ENCODE results near the gene SNCA. TPM values are rescaled to one million over a fixed set of nuclear protein-coding genes. Genes with fewer than 3 reads are reported as not detected.

SNCA gene
- total and polyA plus RNA-seq, 2 donors from 2014 or later, result 8.4 to 17.1 TPM

DNA sequence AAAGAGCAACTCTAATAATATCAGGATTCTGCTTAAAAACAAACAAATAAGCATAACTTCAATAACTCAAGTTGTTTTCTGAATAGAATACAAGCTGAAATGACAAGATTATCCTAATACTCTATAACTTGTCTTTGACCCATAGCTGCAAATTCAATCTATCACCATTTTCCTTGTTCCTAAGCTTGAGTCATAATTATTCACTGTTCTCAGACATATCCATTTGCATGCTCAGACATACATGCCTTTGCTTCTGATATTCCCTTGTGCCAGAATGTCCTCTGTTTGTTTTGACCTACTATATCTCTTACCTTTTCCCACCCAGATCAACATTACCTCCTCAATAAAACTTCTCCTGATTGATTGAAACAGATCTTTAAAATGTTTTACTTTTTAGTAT is 109.7 kb downstream of the SNCA start:
- Histone ChIP-seq H3K9ac (ENCODE audit: low read length in 3 of 3) (no peak overlapping the region), H3K4me1 (ENCODE audit: control insufficient read depth in 2 of 3, insufficient read depth in 2 of 3, low read depth in 1 of 3, low read length in 3 of 3) (no peaks in the 10 kb centered on the region), H3K9me3 (ENCODE audit: control insufficient read depth in 2 of 3, insufficient read depth in 1 of 3, low read length in 3 of 3) (no peaks in the 10 kb centered on the region), H3K27me3 (ENCODE audit: control insufficient read depth, insufficient read depth, low read length) (no peaks in the 10 kb centered on the region), H3K4me3 (ENCODE audit: low read length in 3 of 3) (no peak overlapping the region), H3K27ac (ENCODE audit: low read depth in 2 of 2, low read length in 2 of 2) (no peak overlapping the region), H3K36me3 (ENCODE audit: control insufficient read depth in 2 of 3, insufficient read depth in 3 of 3, low read length in 3 of 3) (no peaks in the 10 kb centered on the region)
- no peak for DNase-seq
- no peak for FAIRE-seq
- TF ChIP-seq, protein P1, sequence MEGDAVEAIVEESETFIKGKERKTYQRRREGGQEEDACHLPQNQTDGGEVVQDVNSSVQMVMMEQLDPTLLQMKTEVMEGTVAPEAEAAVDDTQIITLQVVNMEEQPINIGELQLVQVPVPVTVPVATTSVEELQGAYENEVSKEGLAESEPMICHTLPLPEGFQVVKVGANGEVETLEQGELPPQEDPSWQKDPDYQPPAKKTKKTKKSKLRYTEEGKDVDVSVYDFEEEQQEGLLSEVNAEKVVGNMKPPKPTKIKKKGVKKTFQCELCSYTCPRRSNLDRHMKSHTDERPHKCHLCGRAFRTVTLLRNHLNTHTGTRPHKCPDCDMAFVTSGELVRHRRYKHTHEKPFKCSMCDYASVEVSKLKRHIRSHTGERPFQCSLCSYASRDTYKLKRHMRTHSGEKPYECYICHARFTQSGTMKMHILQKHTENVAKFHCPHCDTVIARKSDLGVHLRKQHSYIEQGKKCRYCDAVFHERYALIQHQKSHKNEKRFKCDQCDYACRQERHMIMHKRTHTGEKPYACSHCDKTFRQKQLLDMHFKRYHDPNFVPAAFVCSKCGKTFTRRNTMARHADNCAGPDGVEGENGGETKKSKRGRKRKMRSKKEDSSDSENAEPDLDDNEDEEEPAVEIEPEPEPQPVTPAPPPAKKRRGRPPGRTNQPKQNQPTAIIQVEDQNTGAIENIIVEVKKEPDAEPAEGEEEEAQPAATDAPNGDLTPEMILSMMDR (IDR thresholded peaks at IDR 0.05; ENCODE audit: borderline replicate concordance, extremely low read depth, insufficient read depth), result no peak
- intact Hi-C loops (cut with DNase I), result no loop called here

GRCh38 chr4:89725268-89725667 is 111.7 kb downstream of the SNCA start:
- H3K36me3 ChIP-seq (ENCODE audit: control insufficient read depth in 2 of 3, insufficient read depth in 3 of 3, low read length in 3 of 3), result no peaks in the 10 kb centered on the region
- H3K9ac ChIP-seq (ENCODE audit: low read length in 3 of 3), result no peak overlapping the region
- DNase-seq (no peak), FAIRE-seq (peak; percentile 56)
- intact Hi-C loops (cut with DNase I), result no loop called here
- H3K4me3 ChIP-seq (ENCODE audit: low read length in 3 of 3), result no peak overlapping the region
- no peaks in the 10 kb centered on the region for H3K4me1 ChIP-seq (ENCODE audit: control insufficient read depth in 2 of 3, insufficient read depth in 2 of 3, low read depth in 1 of 3, low read length in 3 of 3)
- TF ChIP-seq, protein P1 (IDR thresholded peaks at IDR 0.05; ENCODE audit: borderline replicate concordance, extremely low read depth, insufficient read depth), result no peak
- no peaks in the 10 kb centered on the region for H3K9me3 ChIP-seq (ENCODE audit: control insufficient read depth in 2 of 3, insufficient read depth in 1 of 3, low read length in 3 of 3)
- no peak overlapping the region for H3K27ac ChIP-seq (ENCODE audit: low read depth in 2 of 2, low read length in 2 of 2)
- no peaks in the 10 kb centered on the region for H3K27me3 ChIP-seq (ENCODE audit: control insufficient read depth, insufficient read depth, low read length)

DNA sequence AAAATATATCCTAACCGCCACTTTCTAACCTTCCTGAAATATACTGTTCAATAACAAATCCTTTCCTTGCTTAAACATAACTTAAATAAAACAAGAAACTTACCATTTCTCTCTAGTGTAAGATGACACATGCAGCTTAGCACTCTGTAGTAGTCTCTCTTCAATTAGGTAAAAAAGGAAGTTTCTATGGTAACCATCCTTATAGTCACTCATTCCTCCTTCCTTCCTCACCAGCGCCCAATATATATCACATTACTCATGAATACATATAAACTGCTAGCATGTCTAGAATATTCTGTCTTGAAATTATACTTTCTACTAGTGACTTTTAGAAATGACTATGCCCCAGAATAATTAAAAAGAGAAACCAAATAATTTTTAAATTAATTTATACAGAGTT is 112.2 kb downstream of the SNCA start:
- Histone ChIP-seq H3K4me3 (ENCODE audit: low read length in 3 of 3) (no peak overlapping the region), H3K27ac (ENCODE audit: low read depth in 2 of 2, low read length in 2 of 2) (no peak overlapping the region), H3K4me1 (ENCODE audit: control insufficient read depth in 2 of 3, insufficient read depth in 2 of 3, low read depth in 1 of 3, low read length in 3 of 3) (no peaks in the 10 kb centered on the region), H3K36me3 (ENCODE audit: control insufficient read depth in 2 of 3, insufficient read depth in 3 of 3, low read length in 3 of 3) (no peaks in the 10 kb centered on the region), H3K27me3 (ENCODE audit: control insufficient read depth, insufficient read depth, low read length) (no peaks in the 10 kb centered on the region), H3K9ac (ENCODE audit: low read length in 3 of 3) (no peak overlapping the region), H3K9me3 (ENCODE audit: control insufficient read depth in 2 of 3, insufficient read depth in 1 of 3, low read length in 3 of 3) (no peaks in the 10 kb centered on the region)
- intact Hi-C loops (cut with DNase I), result no loop called here
- FAIRE-seq (no peak), DNase-seq (no peak)
- TF ChIP-seq, protein P1 (IDR thresholded peaks at IDR 0.05; ENCODE audit: borderline replicate concordance, extremely low read depth, insufficient read depth), result no peak

DNA sequence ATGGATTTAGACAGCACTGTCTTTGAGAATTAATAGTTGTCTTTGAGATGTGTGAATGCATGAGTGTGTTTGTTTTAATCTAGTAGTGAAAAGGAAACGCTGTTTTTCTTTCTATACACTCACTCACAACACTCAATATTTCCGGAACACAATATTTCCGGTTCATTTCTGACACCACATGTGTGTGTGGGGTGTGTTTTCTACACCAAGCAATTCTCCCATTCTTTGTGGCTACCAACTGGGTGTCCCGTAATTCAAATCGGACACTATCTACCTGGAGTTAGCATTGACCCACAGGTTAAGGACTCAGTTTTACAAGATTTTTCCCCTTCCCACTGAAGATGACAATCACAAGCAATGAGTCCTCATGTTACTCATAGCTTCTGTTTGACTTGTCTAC is 113.9 kb downstream of the SNCA start:
- DNase-seq (no peak), FAIRE-seq (no peak)
- intact Hi-C loops (cut with DNase I), result no loop called here
- no peak overlapping the region for H3K9ac ChIP-seq (ENCODE audit: low read length in 3 of 3)
- no peaks in the 10 kb centered on the region for H3K4me1 ChIP-seq (ENCODE audit: control insufficient read depth in 2 of 3, insufficient read depth in 2 of 3, low read depth in 1 of 3, low read length in 3 of 3)
- H3K27ac ChIP-seq (ENCODE audit: low read depth in 2 of 2, low read length in 2 of 2), result no peak overlapping the region
- no peak overlapping the region for H3K4me3 ChIP-seq (ENCODE audit: low read length in 3 of 3)
- no peaks in the 10 kb centered on the region for H3K27me3 ChIP-seq (ENCODE audit: control insufficient read depth, insufficient read depth, low read length)
- TF ChIP-seq, protein P1 (IDR thresholded peaks at IDR 0.05; ENCODE audit: borderline replicate concordance, extremely low read depth, insufficient read depth), result no peak
- no peaks in the 10 kb centered on the region for H3K36me3 ChIP-seq (ENCODE audit: control insufficient read depth in 2 of 3, insufficient read depth in 3 of 3, low read length in 3 of 3)
- no peaks in the 10 kb centered on the region for H3K9me3 ChIP-seq (ENCODE audit: control insufficient read depth in 2 of 3, insufficient read depth in 1 of 3, low read length in 3 of 3)
